Thoracic aorta (tissue), 2 donors: ENCODE measurements around the gene CREB1. TPM values are rescaled to one million over a fixed set of nuclear protein-coding genes. Genes with fewer than 3 reads are reported as not detected.

ENCODE experiments used
- ATAC-seq: fragments of 150-250 bp; one replicate; pipeline ENCODE4 v1.8.0; 2017; ENCODE audit warnings: low read depth; ENCODE audit not compliant: insufficient number of reproducible peaks, low FRiP score
- DNase-seq: peaks from one replicate; pipeline ENCODE4 v3.0.0-alpha.2; 2020; ENCODE audit warnings: low spot score
- H3K27ac ChIP-seq, 2 donors: fragments of 200-600 bp; sonication (generic); 1 replicate in 1 of 2; 2 replicates in 1 of 2; pipeline ENCODE4 v1.5.1; 2016; ENCODE audit warnings: mild to moderate bottlenecking in 2 of 2, moderate library complexity in 2 of 2
- H3K27me3 ChIP-seq: fragments of 200-600 bp; sonication (generic); replicated peaks from 2 replicates; pipeline ENCODE4 v1.6.0; 2016; ENCODE audit warnings: mild to moderate bottlenecking; ENCODE audit not compliant: insufficient read depth
- H3K36me3 ChIP-seq: fragments of 200-600 bp; sonication (generic); one replicate; pipeline ENCODE4 v1.5.1; 2016
- H3K4me1 ChIP-seq, 2 donors: fragments of 200-600 bp; sonication (generic); 1 replicate in 1 of 2; 2 replicates in 1 of 2; pipeline versions ENCODE4 v1.5.1 to v1.6.0; 2016; ENCODE audit warnings: low read depth in 2 of 2, mild to moderate bottlenecking in 1 of 2; ENCODE audit not compliant: control insufficient read depth in 1 of 2
- H3K4me3 ChIP-seq: fragments of 200-600 bp; sonication (generic); 2 replicates; pipeline ENCODE4 v1.5.1; 2016; ENCODE audit warnings: mild to moderate bottlenecking
- H3K9me3 ChIP-seq: fragments of 200-600 bp; sonication (generic); 2 replicates; pipeline ENCODE4 v1.5.1; 2016
- CTCF ChIP-seq: fragments of 200-600 bp; sonication (generic); IDR thresholded peaks from one replicate; pipeline ENCODE4 v1.5.1; 2019; ENCODE audit warnings: antibody characterized with exemption
- total RNA-seq, 2 donors: library from RNA; depleted of rRNA; stranded (reverse); fragments of >200 nt; gene quantifications; one replicate each; pipeline versions ENCODE4 v1.1.0 to v1.2.3, GENCODE V29; 2016

Gene CREB1
- total RNA-seq, 2 donors from 2014 or later = 37.1 to 49.0 TPM

- no peak overlapping the region for H3K4me3 ChIP-seq
- no peaks in the 10 kb centered on the region for H3K36me3 ChIP-seq
- no peak for DNase-seq
- no peak for TF ChIP-seq CTCF
- peaks cover 9 to 18% of the 10 kb centered on the region in 2 donors for H3K4me1 ChIP-seq
- H3K9me3 ChIP-seq = no peaks in the 10 kb centered on the region
- H3K27ac ChIP-seq = no peak overlapping the region
- no peak for ATAC-seq
- H3K27me3 ChIP-seq = no peaks in the 10 kb centered on the region
These were observed 32.2 kb upstream of the CREB1 start for GRCh38 chr2:207497596-207497995.

- no peaks in the 10 kb centered on the region for H3K9me3 ChIP-seq
- no peak for TF ChIP-seq CTCF
- H3K36me3 ChIP-seq = no peaks in the 10 kb centered on the region
- no peaks in the 10 kb centered on the region for H3K27me3 ChIP-seq
- ATAC-seq (no peak), DNase-seq (no peak)
- peak overlapping the region in 1 of 2 donors; percentile 21 for H3K27ac ChIP-seq
- peaks cover 10 to 26% of the 10 kb centered on the region in 2 donors for H3K4me1 ChIP-seq
- no peak overlapping the region for H3K4me3 ChIP-seq
These were observed 31.3 kb upstream of the CREB1 start for GRCh38 chr2:207498427-207498826.

- Histone ChIP-seq H3K27me3 (no peaks in the 10 kb centered on the region), H3K4me3 (no peak overlapping the region), H3K27ac (peak overlapping the region in 1 of 2 donors; percentile 21), H3K4me1 (peaks cover 14 to 31% of the 10 kb centered on the region in 2 donors), H3K36me3 (no peaks in the 10 kb centered on the region), H3K9me3 (no peaks in the 10 kb centered on the region)
- DNase-seq = no peak
- no peak for TF ChIP-seq CTCF
- no peak for ATAC-seq
These were observed 30.6 kb upstream of the CREB1 start for GRCh38 chr2:207499114-207499513.

- Histone ChIP-seq H3K27me3 (no peaks in the 10 kb centered on the region), H3K27ac (no peak overlapping the region), H3K36me3 (no peaks in the 10 kb centered on the region), H3K4me1 (peaks cover 33 to 59% of the 10 kb centered on the region in 2 donors), H3K4me3 (no peak overlapping the region), H3K9me3 (no peaks in the 10 kb centered on the region)
- no peak for ATAC-seq
- no peak for DNase-seq
- no peak for TF ChIP-seq CTCF
These were observed 27.8 kb upstream of the CREB1 start for GRCh38 chr2:207501802-207502576.

GRCh38 chr2:207502577-207503198 lies 27.1 kb upstream of the CREB1 start:
- DNase-seq (no peak), ATAC-seq (no peak)
- Histone ChIP-seq H3K4me1 (peaks cover 33 to 59% of the 10 kb centered on the region in 2 donors), H3K36me3 (no peaks in the 10 kb centered on the region), H3K9me3 (no peaks in the 10 kb centered on the region), H3K4me3 (no peak overlapping the region), H3K27me3 (no peaks in the 10 kb centered on the region), H3K27ac (no peak overlapping the region)
- TF ChIP-seq CTCF = no peak
